ENCODE data around the gene INPP5A.

Gene INPP5A

DNA sequence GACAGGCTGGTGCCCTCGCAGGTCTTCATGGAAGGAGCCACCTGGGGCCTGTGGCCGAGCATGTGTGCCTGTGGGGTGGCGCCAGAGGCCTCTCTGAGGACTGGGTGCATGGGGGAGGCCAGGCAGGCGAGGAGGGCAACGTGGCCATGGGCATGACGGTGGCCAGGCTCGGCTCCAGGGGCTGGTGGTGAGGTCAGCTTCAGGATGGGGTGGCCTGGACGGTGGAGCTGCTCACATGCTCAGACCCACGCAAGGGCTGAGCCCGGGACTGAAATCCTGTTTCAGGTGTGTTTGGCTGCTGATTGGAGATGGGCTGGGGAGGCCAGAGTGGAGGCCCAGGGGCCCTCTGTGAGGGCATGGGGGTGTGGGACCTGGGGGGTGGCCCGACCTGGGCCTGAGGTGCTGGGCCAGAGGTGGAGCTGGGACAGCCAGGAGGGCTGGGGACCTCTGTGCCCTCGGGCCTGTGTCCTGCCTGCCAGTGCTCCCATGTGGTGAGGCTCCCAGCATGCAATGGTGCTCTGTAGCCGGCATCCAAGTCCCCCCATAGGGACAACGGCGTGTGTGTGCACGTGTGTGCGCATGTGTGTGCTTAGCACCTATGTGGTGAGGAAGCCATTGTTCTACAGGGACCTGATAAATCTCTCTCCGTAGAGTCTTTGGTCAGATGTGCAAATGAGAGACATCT lies 71.1 kb downstream of the INPP5A start:
- in situ Hi-C loops (cut with MboI; ENCODE audit: low sequenced_read_pairs) = no loop called here

DNA sequence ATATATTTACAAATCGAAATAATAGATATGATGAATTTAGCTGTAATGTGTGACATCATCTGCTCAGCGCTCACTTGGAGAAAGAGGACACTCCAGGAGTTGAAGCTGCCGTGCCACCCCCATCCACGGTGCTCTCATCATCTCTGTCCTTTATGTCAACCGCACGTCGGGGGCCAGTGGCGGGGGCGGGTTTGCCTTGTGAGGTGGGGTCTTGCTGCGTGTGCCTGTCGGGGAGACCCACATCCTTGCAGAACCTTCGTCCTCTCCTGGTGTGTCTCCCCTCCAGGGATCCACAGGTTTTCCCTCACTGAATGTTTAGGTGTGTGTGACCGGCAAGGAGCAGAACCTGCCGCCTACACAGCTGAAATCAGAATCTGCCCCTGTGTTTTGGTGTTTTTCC lies 71.6 kb downstream of the INPP5A start:
- in situ Hi-C loops (cut with MboI; ENCODE audit: low sequenced_read_pairs) = no loop called here

DNA sequence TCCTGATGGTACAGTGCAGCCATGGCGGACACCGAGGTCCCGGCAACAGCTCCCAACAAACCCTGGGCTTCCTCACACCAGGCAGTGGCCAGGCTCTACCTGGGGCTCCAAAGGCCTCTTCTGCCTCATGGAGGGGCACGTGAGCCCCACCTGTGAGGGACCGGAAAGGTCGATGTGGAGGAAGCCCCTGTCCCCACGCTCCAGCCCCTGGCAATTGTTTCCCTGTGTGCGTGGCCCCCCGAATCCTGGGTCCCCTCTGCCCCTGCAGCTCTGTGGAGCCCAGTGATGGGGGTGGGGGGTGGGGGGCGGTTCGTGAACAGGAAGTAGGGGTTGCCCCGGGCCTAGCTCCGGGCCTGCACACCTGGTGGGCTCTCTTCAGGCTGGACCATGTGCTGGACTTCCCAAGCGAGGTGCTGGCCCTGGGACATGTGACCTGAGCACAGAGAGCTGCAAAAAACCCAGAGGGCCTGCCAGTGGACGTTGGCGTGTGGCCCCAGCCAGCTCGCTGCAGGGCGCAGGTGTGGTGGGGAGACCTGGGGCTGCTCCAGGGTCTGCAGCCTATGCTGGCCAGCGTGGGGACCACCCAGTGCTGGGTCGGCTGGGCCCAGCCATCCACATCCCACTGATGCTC lies 72.6 kb downstream of the INPP5A start:
- in situ Hi-C loops (cut with MboI; ENCODE audit: low sequenced_read_pairs) = no loop called here

DNA sequence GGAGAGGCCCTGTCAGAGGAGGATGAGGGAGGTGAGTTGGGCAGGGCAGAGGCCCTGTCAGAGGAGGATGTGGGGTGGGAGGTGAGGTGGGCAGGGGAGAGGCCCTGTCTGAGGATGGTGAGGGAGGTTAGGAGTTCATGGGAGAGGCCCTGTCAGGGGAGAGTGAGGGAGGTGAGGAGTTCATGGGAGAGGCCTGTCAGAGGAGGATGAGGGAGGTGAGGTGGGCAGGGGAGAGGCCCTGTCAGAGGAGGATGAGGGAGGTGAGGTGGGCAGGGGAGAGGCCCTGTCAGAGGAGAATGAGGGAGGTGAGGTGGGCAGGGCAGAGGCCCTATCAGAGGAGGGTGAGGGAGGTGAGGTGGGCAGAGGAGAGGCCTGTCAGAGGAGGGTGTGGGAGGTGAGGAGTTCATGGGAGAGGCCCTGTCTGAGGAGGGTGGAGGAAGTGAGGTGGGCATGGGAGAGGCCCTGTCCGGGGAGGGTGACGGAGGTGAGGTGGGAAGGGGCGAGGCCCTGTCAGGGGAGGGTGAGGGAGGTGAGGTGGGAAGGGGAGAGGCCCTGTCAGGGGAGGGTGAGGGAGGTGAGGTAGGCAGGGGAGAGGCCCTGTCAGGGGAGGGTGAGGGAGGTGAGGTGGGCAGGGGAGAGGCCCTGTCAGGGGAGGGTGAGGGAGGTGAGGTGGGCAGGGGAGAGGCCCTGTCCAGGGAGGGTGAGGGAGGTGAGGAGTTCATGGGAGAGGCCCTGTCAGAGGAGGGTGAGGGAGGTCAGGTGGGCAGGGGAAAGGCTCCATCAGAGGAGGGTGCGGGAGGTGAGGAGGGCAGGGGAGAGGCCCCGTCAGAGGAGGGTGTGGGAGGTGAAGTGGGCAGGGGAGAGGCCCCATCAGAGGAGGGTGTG lies 73.7 kb downstream of the INPP5A start:
- in situ Hi-C loops (cut with MboI; ENCODE audit: low sequenced_read_pairs) = no loop called here

DNA sequence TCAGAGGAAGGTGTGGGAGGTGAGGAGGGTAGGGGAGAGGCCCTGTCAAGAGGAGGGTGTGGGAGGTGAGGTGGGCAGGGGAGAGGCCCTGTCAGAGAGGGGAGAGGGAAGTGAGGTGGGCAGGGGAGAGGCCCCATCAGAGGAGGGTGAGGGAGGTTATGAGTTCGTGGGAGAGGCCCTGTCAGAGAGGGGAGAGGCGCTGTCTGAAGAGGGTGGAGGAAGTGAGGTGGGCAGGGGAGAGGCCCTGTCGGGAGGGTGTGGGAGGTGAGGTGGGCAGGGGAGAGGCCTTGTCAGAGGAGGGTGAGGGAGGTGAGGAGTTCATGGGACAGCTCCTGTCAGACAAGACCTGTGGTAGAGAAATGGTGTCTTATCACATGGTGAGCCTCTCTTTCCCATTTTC lies 74.4 kb downstream of the INPP5A start:
- in situ Hi-C loops (cut with MboI; ENCODE audit: low sequenced_read_pairs) = no loop called here

DNA sequence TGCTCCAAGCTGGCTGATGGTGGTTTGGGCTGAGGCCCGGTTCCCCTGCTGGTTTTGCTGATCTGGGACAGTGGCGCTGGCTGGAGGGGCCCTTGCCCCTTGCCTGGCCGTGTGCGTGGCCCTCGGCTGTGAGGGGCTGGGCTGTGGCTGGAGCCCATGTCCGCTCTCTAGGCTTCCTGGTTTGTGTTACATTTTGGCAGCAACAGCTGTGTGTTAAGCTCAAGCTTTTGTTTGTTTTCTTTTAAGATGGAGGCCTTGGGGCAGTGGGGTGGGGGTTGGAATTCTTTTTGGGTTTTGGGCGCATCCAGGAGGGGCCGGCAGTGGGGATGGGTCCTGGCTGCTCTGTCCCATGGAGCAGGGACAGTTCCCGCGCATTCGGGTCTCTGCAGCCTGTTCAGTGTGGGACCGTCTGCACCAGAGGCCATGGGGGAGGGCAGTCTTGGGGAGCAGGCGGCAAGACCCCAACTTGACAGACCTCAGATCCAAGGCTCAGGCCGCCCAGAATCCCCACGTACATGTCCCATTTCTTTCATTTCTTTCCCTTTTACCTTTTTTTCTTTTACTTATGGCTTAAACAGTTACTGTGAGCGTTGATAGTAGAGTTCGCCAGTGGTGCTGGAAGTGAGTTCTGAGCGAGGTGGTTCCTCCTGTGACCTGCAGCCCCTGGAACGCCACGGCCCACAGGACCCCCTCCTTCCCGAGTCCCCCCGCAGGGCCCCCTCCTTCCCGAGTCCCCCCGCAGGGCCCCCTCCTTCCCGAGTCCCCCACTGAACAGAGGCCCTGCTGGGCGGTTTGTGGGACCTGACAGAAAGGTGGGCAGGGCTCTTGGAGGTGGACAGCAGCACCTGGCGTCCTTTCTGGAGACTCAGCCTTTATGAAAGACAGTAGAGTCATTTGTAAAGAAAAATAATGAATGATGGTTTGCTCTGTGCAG lies 75.3 kb downstream of the INPP5A start:
- in situ Hi-C loops (cut with MboI; ENCODE audit: low sequenced_read_pairs) = no loop called here

DNA sequence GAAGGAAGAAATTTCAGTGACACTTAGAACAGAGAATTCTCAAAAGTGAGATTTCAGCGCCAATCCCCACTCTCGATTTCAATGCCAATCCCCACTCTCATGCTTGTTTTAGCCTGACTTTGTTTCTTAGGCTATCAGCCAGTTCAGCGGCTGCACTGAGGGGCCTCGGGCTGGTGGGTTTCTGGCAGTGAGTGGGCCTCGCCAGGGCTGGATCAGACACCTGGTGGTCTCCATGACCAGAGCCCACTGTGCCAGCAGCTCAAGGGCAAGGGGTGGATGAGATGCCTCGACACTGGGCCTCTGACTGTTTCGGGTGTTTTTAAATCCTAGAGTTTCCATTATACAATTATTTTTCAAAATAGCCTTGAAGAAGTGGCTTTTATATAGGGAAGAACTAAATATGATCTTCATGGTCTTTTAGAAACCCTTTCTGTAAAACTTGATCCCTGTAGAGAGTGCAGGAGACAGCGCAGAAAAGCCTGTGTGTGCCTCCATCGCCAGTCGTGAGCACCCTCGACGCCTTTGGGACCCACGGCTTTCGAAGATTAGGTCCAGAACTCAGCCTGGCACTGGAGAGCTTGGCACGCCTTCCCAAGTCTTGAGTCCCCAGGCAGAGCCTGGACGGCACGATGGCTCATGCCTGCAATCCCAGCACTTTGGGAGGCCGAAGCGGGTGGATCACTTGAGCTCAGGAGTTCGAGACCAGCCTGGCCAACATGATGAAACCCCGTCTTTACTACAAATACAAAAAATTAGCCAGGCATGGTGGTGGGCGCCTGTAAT lies 76.2 kb downstream of the INPP5A start:
- in situ Hi-C loops (cut with MboI; ENCODE audit: low sequenced_read_pairs) = no loop called here

DNA sequence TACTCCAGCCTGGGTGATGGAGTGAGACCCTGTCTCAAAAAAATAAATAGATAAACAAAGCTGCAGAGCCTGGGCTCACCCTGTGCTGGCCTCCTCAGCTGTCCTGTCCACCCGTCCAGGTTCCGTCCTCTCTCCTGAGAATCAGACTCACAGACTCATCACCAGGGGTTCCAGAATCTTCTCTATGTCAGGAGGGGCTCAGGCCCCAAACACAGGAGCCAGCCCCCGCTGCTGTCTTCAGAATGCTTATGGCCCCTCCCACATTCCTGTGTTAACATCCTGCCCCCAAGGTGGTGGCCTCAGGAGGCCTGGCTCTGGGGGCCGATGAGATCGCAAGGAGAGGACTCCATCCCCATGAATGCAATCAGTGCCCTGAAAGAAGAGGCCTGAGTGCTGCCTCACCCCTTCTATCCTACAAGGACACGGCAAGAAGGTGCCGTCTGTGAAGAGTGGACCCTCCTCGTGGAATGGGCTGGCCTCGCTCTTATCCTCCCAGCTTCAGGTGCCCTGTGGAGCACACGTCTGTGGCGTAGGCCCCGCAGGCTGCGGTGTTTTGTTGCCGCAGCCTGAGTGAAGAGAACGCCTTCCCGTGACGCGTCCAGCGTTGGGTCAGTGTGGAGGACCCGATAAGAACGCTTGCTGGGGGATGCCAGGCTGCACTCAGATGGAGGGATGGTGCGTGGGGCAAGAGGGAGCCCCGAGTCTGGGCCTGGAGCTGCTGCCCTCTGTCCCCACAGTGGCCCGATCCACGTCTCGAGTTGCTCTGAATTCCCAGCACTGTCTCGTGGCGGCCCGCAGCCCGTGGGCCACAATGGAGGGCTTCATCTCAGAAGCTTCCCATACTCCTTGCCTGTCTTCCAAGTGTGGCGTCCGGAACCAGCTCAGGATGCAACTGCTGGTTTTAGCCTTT lies 77.1 kb downstream of the INPP5A start:
- in situ Hi-C loops (cut with MboI; ENCODE audit: low sequenced_read_pairs) = no loop called here

DNA sequence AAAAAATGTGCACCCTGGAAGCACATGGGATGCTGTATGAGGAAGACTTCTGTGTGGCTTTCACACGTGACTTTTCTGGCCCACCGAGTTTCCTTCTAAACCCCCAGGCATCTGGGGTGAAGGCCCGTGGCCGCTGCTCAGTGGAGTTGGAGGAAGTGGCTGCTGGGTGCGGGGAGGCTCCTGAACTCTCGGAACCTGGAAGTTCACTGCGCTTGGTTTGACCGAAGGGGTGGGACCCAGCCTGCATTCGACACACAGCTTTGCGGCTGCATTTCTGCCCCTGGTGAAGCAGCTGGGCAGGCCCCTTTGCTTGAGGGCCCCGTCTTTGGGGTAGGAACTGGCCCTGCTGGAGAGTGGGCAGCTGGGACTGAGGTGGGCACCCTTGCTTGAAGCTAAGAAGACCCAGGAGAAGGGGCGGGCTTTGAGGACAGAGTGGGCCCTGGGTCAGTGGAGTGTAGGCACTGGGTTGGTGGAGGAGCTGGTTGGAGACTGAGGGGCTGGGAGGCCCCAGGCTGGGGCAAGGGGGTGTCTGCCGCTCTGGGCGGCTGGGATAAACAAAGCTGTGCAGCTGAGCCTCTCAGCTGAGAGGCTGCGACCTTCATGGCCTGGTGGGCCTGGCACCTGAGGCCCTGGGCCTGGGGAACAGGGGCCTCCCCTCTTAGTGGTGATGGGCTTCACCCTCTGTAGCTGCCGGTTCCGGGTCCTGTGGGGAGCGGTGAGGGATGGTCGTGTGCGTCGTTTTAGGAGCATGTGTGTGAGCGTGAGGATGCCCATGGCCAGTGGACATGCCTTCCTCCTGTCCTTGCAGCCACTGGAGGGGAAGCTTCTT lies 78.0 kb downstream of the INPP5A start:
- in situ Hi-C loops (cut with MboI; ENCODE audit: low sequenced_read_pairs) = no loop called here

DNA sequence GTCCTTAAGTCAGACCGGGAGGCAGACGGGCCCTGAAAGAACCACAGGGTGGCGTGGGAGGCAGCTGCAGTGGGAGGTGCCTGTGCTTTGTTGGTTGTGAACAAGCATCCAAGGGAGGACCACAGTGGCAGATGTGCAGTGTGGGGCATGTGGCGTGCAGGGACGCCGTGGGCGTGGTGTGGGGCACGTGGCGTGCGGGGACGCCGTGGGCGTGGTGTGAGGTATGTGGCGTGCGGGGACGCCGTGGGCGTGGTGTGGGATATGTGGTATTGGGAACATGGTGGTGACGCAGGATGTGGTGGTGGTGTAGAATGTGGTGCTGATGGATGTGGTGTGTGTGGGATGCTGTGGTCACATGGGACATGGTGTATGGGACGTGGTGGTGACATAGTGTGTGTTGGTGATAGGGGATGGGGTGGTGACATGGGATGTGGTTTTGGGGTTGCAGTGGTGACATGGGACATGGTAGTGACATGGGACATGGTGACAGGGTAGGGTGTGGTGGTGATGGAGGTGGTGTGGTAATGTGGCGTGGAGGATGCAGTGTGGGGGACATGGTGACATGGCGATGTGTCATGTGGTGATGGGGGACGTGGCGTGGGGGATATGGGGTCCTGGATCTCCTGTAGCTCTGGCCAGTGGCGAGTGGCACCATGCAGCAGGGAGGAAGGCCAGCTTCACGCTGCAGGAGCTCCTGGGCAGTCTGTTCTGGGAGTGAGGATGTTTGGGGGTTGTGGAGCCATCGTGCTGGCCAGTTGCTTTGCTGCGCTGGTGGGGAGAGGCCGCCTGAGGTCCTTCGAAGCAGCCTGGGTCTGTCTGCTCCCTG lies 78.8 kb downstream of the INPP5A start:
- in situ Hi-C loops (cut with MboI; ENCODE audit: low sequenced_read_pairs) = no loop called here

DNA sequence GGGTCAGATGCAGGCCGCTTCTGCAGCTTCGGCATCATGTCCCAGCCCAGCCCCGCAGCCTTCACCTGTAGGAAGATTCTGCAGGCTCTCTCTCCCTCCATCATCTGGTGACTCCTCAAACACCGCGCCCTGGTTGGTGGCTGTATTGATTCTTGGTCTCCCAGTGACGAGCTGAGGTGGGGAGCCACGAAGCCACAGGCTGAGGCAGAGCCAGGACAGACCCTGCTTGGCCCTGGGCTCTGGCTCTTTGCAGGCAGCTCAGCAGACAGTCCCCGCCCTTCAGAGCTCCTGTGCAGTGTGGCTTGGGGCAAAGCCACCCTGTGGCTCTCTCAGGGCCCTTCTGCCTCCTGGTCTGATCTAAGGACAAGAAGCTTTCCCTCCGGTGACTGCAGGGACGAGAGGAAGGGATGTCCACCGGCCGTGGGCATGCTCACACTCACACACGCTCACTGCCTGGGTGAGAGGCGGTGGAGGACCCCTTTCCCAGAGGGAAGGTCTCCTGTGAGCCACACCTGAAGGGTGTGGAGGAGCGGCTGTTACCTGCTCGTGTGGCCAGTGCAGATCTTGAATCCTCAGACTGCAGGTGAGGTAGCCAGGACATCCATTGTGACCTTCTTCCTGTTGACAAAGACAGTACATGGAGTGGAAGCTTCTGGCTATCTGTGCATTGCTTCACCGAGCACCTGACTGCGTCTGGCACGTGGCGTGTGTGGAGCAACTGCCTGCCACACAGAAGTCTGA lies 79.6 kb downstream of the INPP5A start:
- in situ Hi-C loops (cut with MboI; ENCODE audit: low sequenced_read_pairs) = no loop called here

DNA sequence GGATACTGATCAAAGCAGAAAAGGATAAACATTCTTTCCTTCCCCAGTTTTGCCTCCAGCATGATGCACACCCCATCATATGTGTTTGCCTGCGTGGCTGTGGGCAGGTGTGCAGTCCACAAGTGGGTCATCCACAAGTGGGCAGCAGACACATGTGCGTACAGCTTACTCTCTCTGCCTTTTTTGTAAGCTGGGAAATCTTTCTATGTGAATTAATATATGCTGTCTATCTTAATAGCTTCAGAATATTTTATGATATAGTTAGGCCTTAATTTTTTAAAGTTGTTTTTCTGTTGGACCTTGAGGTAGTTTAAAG lies 80.1 kb downstream of the INPP5A start:
- in situ Hi-C loops (cut with MboI; ENCODE audit: low sequenced_read_pairs) = no loop called here

DNA sequence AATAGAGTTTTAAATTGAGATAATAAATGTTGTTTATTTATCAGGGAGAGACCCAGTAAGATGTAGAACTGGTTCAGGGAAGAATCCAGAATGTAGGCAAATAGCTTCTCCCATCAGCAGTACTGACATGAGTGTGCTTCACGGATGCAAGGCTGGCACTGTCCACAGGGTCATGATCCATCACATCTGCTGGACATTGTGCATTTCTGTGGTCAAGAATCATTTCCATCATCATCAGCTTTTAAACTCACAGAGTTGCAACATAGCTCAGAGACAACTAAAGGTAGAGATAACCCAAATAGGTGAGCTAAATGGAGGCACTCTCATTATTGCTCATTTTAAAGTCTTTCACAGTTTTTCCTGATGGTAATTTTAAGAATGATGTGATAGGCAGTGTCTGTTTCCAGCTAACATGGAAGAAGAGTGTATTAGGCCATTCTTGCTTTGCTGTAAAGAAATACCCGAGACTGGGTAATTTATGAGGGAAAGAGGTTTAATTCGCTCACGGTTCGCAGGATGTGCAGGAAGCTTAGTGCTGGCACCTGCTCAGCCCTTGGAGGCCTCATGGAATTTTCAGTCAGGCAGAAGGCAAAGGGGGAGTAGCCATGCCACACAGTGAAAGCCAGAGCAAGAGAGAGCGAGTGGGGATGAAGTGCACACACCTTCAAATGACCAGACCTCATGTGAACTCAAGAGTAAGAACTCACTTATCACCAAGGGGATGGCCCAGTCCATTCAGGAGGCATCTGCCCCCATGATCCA lies 80.8 kb downstream of the INPP5A start:
- in situ Hi-C loops (cut with MboI; ENCODE audit: low sequenced_read_pairs) = no loop called here

DNA sequence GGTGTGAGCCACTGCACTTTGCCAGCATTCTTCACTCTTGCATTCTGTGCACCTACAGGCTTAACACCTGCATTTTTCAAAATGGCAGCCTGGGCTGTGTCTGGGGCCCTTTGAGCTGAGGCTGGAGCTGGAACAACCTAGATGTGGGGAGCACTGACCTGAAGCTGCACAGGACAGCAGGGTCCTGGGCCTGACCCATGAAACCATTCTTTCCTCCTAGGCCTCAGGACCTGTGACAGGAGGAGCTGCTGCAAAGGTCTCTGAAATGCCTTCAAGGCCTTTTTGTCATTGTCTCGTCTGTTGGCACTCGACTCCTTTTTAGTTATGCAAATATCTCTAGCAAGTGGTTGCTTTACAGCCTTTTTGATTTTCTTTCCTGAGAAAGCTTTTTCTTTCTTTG lies 82.3 kb downstream of the INPP5A start:
- in situ Hi-C loops (cut with MboI; ENCODE audit: low sequenced_read_pairs) = no loop called here

DNA sequence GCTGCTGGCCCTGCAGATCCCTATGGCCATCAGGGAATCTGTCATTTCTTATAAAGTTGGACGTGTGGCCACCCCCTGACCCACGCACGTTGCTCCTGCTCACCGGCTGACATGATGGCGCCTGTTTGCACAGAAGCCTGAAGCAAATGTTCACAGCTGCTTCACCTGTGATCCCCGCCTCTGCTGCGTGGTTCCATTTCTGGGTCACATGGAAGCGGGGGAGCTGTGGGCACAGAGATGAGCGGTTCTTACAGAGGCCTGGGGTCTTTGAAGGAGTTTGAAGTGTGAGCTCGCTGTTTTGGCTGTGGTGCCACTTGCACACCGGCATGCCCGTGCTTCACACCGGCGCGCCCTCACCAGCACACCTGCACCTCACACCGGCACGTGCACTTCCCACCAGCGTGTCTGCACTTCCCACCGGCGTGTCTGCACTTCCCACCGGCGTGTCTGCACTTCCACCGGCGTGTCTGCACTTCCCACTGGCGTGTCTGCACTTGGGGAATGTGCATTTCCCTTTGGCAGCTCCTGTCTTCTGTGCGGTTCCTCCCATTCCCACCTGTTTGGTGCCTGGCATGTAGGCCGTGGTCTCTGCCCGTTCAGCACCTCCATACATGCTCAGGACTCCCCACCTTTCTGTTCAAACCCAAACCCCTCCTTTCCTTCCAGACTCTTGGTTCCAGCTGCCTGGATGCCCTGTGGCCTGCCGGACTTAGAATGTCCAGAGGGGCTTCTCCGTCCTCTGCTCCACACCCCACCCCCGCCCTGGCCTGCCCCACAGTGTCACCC lies 86.7 kb downstream of the INPP5A start:
- in situ Hi-C loops (cut with MboI; ENCODE audit: low sequenced_read_pairs) = no loop called here
